DOHH2 (cell line): Measurements from ENCODE around the gene SREBF2.

ENCODE experiments used
- CTCF ChIP-seq: fragments of 200-600 bp; sonication (generic); IDR thresholded peaks from one replicate; pipeline ENCODE4 v1.5.1; 2014; ENCODE audit warnings: antibody characterized with exemption, mild to moderate bottlenecking, low read depth, low read length; ENCODE audit not compliant: poor library complexity, severe bottlenecking
- EZH2phosphoT487 ChIP-seq: fragments of 200-600 bp; sonication (generic); IDR thresholded peaks from 2 replicates; pipeline ENCODE4 v1.6.1; 2017; ENCODE audit warnings: borderline replicate concordance, mild to moderate bottlenecking, antibody characterized with exemption, low read length, moderate library complexity, mixed read lengths

GRCh38 chr22:41820447-41820846 is 12.5 kb upstream of the SREBF2 start:
- TF ChIP-seq CTCF (no peak), EZH2phosphoT487 (no peak)
